Inferior parietal cortex (tissue), 1 donor: ENCODE data around the gene UQCRQ.
A peak's percentile ranks its signal among the peaks of the same experiment; 100 is the strongest.

Experiments used
- DNase-seq: peaks from one replicate; pipeline ENCODE4 v3.0.0-alpha.2; 2016; ENCODE audit errors: extremely low spot score

Gene UQCRQ

GRCh38 chr5:132871459-132872284 lies 5.2 kb downstream of the UQCRQ start:
- DNase-seq: no peak

DNA sequence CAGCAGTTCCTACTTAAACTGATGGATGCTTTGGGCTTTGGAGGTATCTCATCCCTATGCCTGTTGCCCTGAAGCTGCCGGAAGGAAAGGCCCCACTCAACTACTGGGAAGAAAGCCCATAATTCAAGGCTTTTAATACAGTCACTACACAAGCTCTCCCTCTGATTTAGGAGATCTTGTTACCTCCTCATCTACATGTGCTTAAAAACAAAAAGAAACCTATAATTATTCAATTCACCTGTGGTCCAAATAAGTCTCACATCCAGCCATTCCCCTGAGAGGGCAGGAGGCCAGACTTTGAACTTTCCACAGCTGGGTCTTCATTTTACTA lies 6.3 kb downstream of the UQCRQ start:
- DNase-seq: no peak

DNA sequence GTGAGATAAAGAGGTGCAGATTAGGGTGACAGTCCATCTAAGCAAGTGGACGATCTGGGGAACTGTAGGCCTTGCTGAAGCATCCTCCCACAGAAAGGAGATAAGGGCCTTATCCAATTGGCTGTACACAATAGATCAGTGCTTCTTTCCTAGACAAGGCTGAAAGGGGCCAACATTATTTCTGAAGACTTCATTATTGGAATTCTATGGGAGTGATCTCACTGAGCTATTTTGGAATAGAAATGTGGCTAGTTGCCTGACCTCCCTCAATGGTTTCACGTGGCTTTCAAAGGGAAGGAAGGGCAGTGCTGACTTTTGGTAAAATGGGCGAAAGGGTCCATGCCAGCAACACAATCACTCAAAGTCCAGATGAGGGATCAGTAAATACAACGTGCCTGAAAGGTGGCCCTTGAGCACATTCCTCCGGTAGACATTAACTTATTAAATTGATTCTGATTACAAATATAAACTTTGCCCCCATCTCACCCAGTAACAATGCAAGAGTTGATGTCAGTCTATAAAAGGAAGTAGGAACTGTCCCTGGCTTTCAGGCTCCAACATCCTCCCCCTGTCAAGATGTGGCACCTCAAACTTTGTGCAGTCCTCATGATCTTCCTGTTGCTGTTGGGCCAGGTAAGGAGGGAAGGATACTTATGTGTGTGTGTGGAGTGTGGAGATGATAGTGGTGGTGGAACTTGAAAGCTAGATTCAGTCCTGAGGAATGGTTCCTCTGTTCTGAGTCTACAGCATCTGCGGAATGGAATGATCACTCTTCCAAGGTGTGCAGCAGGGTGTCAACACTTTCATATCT lies 6.9 kb downstream of the UQCRQ start, which contains the start of gene LEAP2:
LEAP2 (plus strand) TSS at position 550 of the 811 bp plus-strand sequence; CDS start at position 577, 27 bp downstream.
- no peak for DNase-seq

- no peak for DNase-seq
Measured at GRCh38 chr5:132873930-132874271, 7.5 kb downstream of the UQCRQ start.

- DNase-seq: no peak
Measured at GRCh38 chr5:132876020-132876759, 9.7 kb downstream of the UQCRQ start.

DNA sequence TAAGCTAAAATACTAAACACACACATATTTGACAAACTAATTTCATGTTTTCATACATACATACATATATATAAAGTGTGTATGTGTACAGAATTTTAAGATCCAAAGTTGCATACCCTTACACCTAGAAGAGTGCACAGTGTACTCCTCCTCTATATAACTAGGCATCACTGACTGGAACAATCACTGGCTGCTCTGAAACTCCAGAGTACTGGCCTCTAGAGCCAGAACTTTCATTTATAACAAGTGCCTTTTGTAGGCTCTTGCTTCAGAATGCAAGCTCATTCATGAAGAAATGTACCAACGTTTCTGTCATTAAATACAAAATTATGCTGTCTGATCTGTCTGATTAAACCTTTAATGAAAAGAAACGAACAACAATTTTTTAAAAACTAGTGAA lies 11.0 kb downstream of the UQCRQ start:
- no peak for DNase-seq

DNA sequence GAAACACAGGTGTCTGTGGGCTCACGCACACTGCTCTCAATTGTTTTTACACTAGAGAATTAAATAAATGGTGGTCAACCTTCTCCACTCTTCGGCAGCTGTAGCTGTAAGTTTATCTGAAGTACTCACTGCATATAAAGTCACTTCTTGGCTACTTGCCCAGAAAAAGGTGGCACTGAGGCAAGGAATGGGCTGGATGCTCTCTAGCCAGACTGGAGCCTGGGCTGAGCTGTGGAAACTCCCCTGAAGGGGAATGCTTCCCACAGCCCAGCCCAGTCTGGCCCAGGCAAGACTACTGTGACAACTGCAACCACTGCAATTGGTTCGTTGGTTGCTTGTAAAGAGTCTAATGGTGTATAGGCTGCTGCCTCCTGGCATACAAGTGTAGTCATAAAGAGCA lies 11.5 kb downstream of the UQCRQ start:
- DNase-seq: no peak

- DNase-seq: peak; percentile 82
Measured at GRCh38 chr5:132883261-132883834, 16.9 kb downstream of the UQCRQ start.

DNA sequence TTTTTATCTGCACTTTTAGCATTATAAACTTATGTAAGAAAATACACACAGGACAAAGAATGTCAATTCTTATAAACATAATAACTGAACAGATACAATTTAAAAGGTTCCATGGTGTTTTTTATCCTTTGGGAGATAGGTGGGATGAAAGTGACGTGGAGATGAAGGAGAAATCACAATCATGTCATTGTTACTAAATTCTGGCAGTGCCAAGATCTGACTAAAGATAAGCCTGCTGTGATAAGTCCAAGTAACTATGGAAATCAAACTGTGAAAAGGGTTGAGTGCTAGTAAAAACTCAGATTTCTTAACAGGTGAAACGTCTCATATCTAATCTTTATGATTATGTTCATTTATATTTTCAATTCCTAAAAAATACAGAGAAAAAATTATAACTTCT lies 18.1 kb downstream of the UQCRQ start:
- DNase-seq: no peak

DNA sequence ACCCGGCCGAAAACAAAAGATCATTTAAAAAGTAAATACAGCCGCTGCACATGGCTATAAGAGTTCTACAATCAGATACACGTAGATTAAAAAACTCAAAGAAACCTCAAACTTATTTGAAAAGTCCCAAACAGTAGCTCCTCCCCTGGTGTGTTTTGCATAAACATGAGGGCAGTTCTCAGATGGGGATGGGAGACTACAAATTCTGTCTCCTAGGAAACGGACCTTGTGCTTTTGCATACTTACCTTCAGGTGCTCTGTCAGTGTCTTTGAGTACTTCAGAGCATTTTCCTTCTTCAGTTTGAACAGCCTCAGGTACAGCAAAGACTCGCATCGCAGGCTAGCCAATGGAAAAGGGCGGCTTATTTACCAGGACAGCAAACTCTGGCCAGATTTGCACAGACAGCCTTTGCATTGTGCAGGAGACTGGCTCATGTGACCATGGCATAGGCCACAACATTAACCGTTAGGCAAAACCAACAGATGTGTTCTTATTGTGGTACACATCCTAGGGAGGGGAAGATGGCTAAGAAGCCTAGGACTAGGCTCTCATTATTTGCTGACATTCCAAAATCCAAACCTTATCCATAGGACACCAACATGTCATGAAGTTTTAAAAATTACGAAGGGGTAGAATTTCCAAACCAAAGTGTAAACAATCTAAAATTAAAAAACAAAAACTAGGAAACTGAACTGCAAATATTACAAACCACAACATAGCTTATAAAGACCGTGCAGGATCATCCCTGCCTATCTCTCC lies 19.8 kb downstream of the UQCRQ start:
- DNase-seq: no peak

DNA sequence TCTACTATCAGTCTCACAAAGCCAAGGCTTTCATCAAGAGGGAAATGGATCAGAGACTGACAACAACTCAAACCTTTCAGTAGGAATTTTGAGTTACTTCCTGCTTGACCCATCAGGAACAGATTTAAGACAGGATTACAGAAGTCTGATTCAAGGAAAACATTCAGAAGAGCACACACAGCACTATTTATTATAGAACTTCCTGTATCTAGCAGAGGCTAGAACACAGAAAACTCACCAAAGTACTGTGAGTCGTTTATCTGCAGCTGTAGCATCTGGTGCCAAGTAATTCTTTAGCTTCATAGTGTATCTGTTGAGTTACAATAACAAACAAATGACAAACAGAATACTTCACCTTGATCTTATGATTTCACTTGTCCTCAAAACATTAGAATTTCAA lies 20.8 kb downstream of the UQCRQ start:
- no peak for DNase-seq

GRCh38 chr5:132889501-132889900 lies 23.1 kb downstream of the UQCRQ start:
- no peak for DNase-seq

GRCh38 chr5:132890817-132891216 lies 24.4 kb downstream of the UQCRQ start:
- no peak for DNase-seq

DNA sequence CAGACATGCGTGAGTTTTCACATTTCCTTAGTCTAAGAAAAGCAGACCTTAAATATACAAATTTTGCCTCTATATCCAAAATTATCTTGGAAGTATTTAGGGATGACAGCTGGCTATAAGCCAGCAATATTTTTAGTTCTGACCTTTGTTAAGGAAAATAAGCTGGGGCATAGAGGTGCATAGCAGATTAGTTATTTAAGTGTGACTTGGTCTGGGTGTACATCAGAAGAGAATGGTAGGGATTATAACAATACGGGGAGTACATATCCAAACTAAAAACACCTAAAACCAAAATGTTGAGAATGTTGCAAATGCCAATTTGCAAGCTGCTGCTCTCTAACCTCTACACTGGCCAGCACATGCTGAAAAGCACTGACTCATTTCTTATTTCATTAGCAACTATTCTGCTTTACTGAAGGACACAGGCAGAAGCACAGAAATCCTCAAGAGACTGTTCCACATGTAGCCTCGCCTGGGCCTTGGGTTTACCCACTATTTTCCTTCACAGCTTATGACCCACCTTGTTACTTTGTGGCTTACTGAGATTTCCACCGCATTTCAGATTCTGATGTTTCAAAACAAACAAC lies 29.4 kb downstream of the UQCRQ start:
- DNase-seq: no peak

- DNase-seq: no peak
Measured at GRCh38 chr5:132896685-132897084, 30.2 kb downstream of the UQCRQ start.

- no peak for DNase-seq
Measured at GRCh38 chr5:132898094-132898493, 31.7 kb downstream of the UQCRQ start.

- DNase-seq: no peak
Measured at GRCh38 chr5:132901036-132901435, 34.6 kb downstream of the UQCRQ start.

- no peak for DNase-seq
Measured at GRCh38 chr5:132901730-132902129, 35.3 kb downstream of the UQCRQ start.

DNA sequence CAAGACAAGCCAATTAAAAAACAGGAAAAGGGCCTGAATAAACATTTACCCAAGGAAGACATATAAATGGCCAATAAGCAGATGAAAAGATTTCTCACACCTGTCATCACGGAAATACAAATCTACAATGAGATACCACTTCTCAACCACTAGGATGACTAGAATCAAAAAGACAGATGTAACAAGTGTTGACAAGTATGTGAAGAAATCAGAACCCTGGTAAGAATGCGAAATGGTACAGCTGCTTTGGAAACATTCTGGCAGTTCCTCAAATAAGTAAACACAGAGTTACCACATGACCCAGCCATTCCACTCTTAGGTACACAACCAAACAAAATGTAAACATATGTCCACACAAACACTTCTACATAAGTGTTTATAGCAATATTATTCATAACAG lies 39.5 kb downstream of the UQCRQ start:
- no peak for DNase-seq

- no peak for DNase-seq
Measured at GRCh38 chr5:132907161-132907560, 40.7 kb downstream of the UQCRQ start.

- no peak for DNase-seq
Measured at GRCh38 chr5:132909702-132910101, 43.3 kb downstream of the UQCRQ start.
